WTC11 (cell line): ENCODE results near the gene PLCG2. TPM values are rescaled to one million over a fixed set of nuclear protein-coding genes. Genes with fewer than 3 reads are reported as not detected.
A peak's percentile ranks its signal among the peaks of the same experiment; 100 is the strongest.

ENCODE experiments used
- ATAC-seq: fragments of 200-7000 bp; cut with Tn5 transposase; 2 replicates; pipeline ENCODE4 v1.10.0; 2021; ENCODE audit warnings: mild to moderate bottlenecking, moderate library complexity
- CTCF ChIA-PET: fragments of 300-600 bp; sonication (Branson Sonifier 250); formaldehyde crosslinking; loops from one replicate; lab custom pipeline; 2021; ENCODE audit warnings: antibody characterized with exemption; lab: Charles Lee
- POLR2A ChIA-PET: fragments of 350-600 bp; sonication (Branson Sonifier 250); formaldehyde crosslinking; loops from one replicate; lab custom pipeline; 2021; ENCODE audit warnings: antibody characterized with exemption; lab: Charles Lee
- DNase-seq: peaks from one replicate; pipeline ENCODE4 v3.0.0; 2021; ENCODE audit warnings: low spot score
- H3K27ac Mint-ChIP-seq: 2 replicates; pipeline ENCODE4 v1.8.0; 2021; ENCODE audit warnings: mixed read lengths
- H3K27me3 Mint-ChIP-seq: 2 replicates; pipeline ENCODE4 v1.8.0; 2021; ENCODE audit warnings: low read depth, mild to moderate bottlenecking, moderate library complexity, mixed read lengths
- H3K36me3 Mint-ChIP-seq: 2 replicates; pipeline ENCODE4 v1.8.0; 2021; ENCODE audit warnings: mixed read lengths
- H3K4me1 Mint-ChIP-seq: 2 replicates; pipeline ENCODE4 v1.8.0; 2022; ENCODE audit warnings: mixed read lengths
- H3K4me3 Mint-ChIP-seq: 2 replicates; pipeline ENCODE4 v1.8.0; 2021; ENCODE audit warnings: mild to moderate bottlenecking, moderate library complexity, mixed read lengths
- H3K9me3 Mint-ChIP-seq: 2 replicates; pipeline ENCODE4 v1.8.0; 2021; ENCODE audit warnings: mixed read lengths
- CBFB ChIP-seq: sonication (generic); formaldehyde crosslinking; IDR thresholded peaks from 2 replicates; pipeline ENCODE4 v1.8.1; 2022; ENCODE audit warnings: mild to moderate bottlenecking, low read depth, missing genetic modification reagents
- CREB1 ChIP-seq: sonication (generic); formaldehyde crosslinking; IDR thresholded peaks from 2 replicates; pipeline ENCODE4 v1.8.0; 2023; ENCODE audit warnings: mild to moderate bottlenecking, missing genetic modification reagents
- FOXP1 ChIP-seq: sonication (generic); formaldehyde crosslinking; IDR thresholded peaks from 2 replicates; pipeline ENCODE4 v1.8.0; 2022; ENCODE audit warnings: missing genetic modification reagents, mild to moderate bottlenecking, moderate library complexity, borderline replicate concordance
- GRHL2 ChIP-seq: fragments of 250-450 bp; sonication (Bioruptor Pico); IDR thresholded peaks from 2 replicates; pipeline ENCODE4 v1.8.0; 2022; ENCODE audit warnings: mild to moderate bottlenecking, moderate library complexity; ENCODE audit not compliant: insufficient replicate concordance, severe bottlenecking
- HMGA2 ChIP-seq: fragments of 250-450 bp; sonication (Bioruptor Pico); IDR thresholded peaks from 2 replicates; pipeline ENCODE4 v1.4.0; 2021; ENCODE audit warnings: mild to moderate bottlenecking, moderate library complexity
- IRF2 ChIP-seq: sonication (generic); formaldehyde crosslinking; IDR thresholded peaks from 2 replicates; pipeline ENCODE4 v1.8.0; 2022; ENCODE audit warnings: low read depth, missing genetic modification reagents, borderline replicate concordance
- NFATC4 ChIP-seq: fragments of 250-450 bp; sonication (Bioruptor Pico); IDR thresholded peaks from 2 replicates; pipeline ENCODE4 v1.9.0; 2021; ENCODE audit warnings: mild to moderate bottlenecking
- NFE2L1 ChIP-seq: sonication (generic); formaldehyde crosslinking; IDR thresholded peaks from 2 replicates; pipeline ENCODE4 v1.8.1; 2023; ENCODE audit warnings: missing genetic modification reagents
- OVOL2 ChIP-seq: fragments of 250-450 bp; sonication (Bioruptor Pico); IDR thresholded peaks from 2 replicates; pipeline ENCODE4 v1.9.0; 2021; ENCODE audit warnings: mild to moderate bottlenecking, borderline replicate concordance
- SMAD4 ChIP-seq: sonication (generic); formaldehyde crosslinking; IDR thresholded peaks from 2 replicates; pipeline ENCODE4 v1.8.0; 2022; ENCODE audit warnings: mild to moderate bottlenecking, missing genetic modification reagents
- SOX15 ChIP-seq: fragments of 250-450 bp; sonication (Bioruptor Pico); IDR thresholded peaks from 2 replicates; pipeline ENCODE4 v1.9.0; 2021; ENCODE audit warnings: mild to moderate bottlenecking
- ZNF121 ChIP-seq: sonication (generic); formaldehyde crosslinking; IDR thresholded peaks from 2 replicates; pipeline ENCODE4 v1.8.0; 2023; ENCODE audit warnings: missing genetic modification reagents
- ZNF281 ChIP-seq: sonication (generic); formaldehyde crosslinking; IDR thresholded peaks from 2 replicates; pipeline ENCODE4 v1.8.0; 2023; ENCODE audit warnings: mild to moderate bottlenecking, missing genetic modification reagents
- total RNA-seq: library from RNA; stranded (reverse); gene quantifications from 3 replicates; pipeline ENCODE4 v1.2.3, GENCODE V29; 2021
- TF ChIP-seq, protein P1 (sequence below): sonication (generic); formaldehyde crosslinking; IDR thresholded peaks from 2 replicates; pipeline ENCODE4 v1.8.0; 2022; ENCODE audit warnings: mild to moderate bottlenecking, missing genetic modification reagents
- TF ChIP-seq, protein P2 (sequence below): sonication (generic); formaldehyde crosslinking; IDR thresholded peaks from 2 replicates; pipeline ENCODE4 v1.8.1; 2023; ENCODE audit warnings: mild to moderate bottlenecking, missing genetic modification reagents
- TF ChIP-seq, protein P3 (sequence below): sonication (generic); formaldehyde crosslinking; IDR thresholded peaks from 2 replicates; pipeline ENCODE4 v1.8.0; 2022; ENCODE audit warnings: missing genetic modification reagents

Gene PLCG2
- total RNA-seq, 1 experiment from 2014 or later, result 7.0 TPM

DNA sequence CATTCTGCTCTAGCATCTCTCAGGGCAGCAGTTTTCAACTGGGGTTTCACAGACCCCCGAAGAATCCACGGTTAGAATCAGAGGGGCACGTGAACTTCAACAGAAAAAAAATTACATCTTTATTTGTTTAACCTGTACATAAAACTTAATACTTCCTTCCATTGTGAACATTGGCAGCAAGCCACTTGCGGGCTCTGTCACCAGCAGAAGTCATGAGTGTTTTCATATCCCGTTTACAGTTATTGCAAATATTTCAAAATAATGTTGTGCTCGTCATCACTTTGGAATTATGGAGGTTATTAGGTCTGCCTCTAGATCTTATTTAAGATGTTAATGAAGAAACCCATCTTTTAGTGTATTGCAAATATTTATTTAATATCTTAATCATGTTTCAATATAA is 122.4 kb downstream of the PLCG2 start:
- Mint-ChIP-seq H3K9me3 (peaks cover 11% of the 10 kb centered on the region), H3K4me1 (no peaks in the 10 kb centered on the region), H3K4me3 (no peak overlapping the region), H3K36me3 (peaks cover 9% of the 10 kb centered on the region), H3K27me3 (no peaks in the 10 kb centered on the region), H3K27ac (no peak overlapping the region)
- TF ChIP-seq SMAD4 (CRISPR knock-in tag) (no peak), CBFB (CRISPR knock-in tag) (no peak), OVOL2 (no peak), HMGA2 (CRISPR knock-in tag) (no peak), ZNF121 (no peak), NFATC4 (no peak), SOX15 (no peak), IRF2 (CRISPR knock-in tag) (no peak)
- TF ChIP-seq, protein P1, sequence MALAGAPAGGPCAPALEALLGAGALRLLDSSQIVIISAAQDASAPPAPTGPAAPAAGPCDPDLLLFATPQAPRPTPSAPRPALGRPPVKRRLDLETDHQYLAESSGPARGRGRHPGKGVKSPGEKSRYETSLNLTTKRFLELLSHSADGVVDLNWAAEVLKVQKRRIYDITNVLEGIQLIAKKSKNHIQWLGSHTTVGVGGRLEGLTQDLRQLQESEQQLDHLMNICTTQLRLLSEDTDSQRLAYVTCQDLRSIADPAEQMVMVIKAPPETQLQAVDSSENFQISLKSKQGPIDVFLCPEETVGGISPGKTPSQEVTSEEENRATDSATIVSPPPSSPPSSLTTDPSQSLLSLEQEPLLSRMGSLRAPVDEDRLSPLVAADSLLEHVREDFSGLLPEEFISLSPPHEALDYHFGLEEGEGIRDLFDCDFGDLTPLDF (CRISPR knock-in tag), result no peak
- TF ChIP-seq, protein P2, sequence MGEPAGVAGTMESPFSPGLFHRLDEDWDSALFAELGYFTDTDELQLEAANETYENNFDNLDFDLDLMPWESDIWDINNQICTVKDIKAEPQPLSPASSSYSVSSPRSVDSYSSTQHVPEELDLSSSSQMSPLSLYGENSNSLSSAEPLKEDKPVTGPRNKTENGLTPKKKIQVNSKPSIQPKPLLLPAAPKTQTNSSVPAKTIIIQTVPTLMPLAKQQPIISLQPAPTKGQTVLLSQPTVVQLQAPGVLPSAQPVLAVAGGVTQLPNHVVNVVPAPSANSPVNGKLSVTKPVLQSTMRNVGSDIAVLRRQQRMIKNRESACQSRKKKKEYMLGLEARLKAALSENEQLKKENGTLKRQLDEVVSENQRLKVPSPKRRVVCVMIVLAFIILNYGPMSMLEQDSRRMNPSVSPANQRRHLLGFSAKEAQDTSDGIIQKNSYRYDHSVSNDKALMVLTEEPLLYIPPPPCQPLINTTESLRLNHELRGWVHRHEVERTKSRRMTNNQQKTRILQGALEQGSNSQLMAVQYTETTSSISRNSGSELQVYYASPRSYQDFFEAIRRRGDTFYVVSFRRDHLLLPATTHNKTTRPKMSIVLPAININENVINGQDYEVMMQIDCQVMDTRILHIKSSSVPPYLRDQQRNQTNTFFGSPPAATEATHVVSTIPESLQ, result no peak
- ChIA-PET POLR2A (no interaction called here), CTCF (interaction anchor here (1.2 to 1.7 kb wide), 2 partner anchors 59 to 95 kb away, joined by 3 read pairs; no protein-coding TSS in a partner anchor)
- ATAC-seq (no peak), DNase-seq (no peak)

- no peak for ATAC-seq
- no peaks in the 10 kb centered on the region for H3K4me1 Mint-ChIP-seq
- no peak for TF ChIP-seq FOXP1 (CRISPR knock-in tag)
- no peak for DNase-seq
- ChIA-PET POLR2A (no interaction called here), CTCF (interaction anchor here (1.2 to 1.7 kb wide), 2 partner anchors 60 to 95 kb away, joined by 3 read pairs; no protein-coding TSS in a partner anchor)
- H3K36me3 Mint-ChIP-seq, result peaks cover 9% of the 10 kb centered on the region
- H3K27me3 Mint-ChIP-seq, result no peaks in the 10 kb centered on the region
- H3K9me3 Mint-ChIP-seq, result peaks cover 11% of the 10 kb centered on the region
- H3K27ac Mint-ChIP-seq, result no peak overlapping the region
- H3K4me3 Mint-ChIP-seq, result no peak overlapping the region
Observed at GRCh38 chr16:81902025-81902424, 122.9 kb downstream of the PLCG2 start.

DNA sequence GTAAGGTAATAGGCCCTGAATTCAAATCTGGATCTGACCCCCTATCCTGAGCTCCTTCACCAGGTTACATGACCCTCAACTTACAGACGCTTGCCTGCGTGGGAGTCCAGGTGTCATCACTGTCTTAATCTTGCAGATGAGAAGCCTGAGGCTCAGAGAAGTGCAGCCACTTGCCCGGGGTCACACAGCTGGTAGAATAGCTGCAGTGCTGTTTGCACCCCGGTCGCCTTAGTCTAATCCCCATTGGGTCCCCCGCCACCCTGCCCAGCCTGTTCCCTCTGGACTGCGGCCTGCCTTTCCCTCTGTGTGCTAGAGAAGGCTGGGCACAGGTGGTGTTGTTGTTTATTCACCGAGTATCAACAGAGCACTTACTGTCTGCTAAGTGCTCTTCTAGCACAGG is 125.2 kb downstream of the PLCG2 start:
- Mint-ChIP-seq H3K4me1 (no peaks in the 10 kb centered on the region), H3K4me3 (no peak overlapping the region), H3K36me3 (peaks cover 9% of the 10 kb centered on the region), H3K27ac (peak overlapping the region; percentile 39; the same call in 1 of the 2 replicates), H3K27me3 (no peaks in the 10 kb centered on the region), H3K9me3 (peaks cover 11% of the 10 kb centered on the region)
- ChIA-PET POLR2A (no interaction called here), CTCF (interaction anchor here (1.1 to 3.3 kb wide), 3 partner anchors 25 to 93 kb away, joined by 4 to 12 read pairs (median 10); no protein-coding TSS in a partner anchor)
- DNase-seq, result no peak
- TF ChIP-seq OVOL2 (no peak), NFE2L1 (no peak), GRHL2 (no peak), ZNF281 (CRISPR knock-in tag) (no peak), CREB1 (CRISPR knock-in tag) (no peak)
- TF ChIP-seq, protein P3, sequence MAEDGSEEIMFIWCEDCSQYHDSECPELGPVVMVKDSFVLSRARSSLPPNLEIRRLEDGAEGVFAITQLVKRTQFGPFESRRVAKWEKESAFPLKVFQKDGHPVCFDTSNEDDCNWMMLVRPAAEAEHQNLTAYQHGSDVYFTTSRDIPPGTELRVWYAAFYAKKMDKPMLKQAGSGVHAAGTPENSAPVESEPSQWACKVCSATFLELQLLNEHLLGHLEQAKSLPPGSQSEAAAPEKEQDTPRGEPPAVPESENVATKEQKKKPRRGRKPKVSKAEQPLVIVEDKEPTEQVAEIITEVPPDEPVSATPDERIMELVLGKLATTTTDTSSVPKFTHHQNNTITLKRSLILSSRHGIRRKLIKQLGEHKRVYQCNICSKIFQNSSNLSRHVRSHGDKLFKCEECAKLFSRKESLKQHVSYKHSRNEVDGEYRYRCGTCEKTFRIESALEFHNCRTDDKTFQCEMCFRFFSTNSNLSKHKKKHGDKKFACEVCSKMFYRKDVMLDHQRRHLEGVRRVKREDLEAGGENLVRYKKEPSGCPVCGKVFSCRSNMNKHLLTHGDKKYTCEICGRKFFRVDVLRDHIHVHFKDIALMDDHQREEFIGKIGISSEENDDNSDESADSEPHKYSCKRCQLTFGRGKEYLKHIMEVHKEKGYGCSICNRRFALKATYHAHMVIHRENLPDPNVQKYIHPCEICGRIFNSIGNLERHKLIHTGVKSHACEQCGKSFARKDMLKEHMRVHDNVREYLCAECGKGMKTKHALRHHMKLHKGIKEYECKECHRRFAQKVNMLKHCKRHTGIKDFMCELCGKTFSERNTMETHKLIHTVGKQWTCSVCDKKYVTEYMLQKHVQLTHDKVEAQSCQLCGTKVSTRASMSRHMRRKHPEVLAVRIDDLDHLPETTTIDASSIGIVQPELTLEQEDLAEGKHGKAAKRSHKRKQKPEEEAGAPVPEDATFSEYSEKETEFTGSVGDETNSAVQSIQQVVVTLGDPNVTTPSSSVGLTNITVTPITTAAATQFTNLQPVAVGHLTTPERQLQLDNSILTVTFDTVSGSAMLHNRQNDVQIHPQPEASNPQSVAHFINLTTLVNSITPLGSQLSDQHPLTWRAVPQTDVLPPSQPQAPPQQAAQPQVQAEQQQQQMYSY (CRISPR knock-in tag), result no peak
- no peak for ATAC-seq
